HCT116 (cell line): ENCODE measurements around the gene GP9.

Experiments
- CBX3 ChIP-seq: IDR thresholded peaks from 2 replicates; pipeline ENCODE4 v1.6.1; 2012; ENCODE audit warnings: low read depth
- CTCF ChIP-seq, 3 experiments: fragments of 200-600 bp in 1 of 3; sonication (generic) in 1 of 3; IDR thresholded peaks in 2 of 3; conservative IDR thresholded peaks in 1 of 3; 2 replicates each; pipeline ENCODE4 v1.5.1; 2012 to 2017; ENCODE audit warnings: low read depth in 2 of 3, low read length in 2 of 3, antibody characterized with exemption in 1 of 3, borderline replicate concordance in 1 of 3, control low read depth in 1 of 3, mild to moderate bottlenecking in 1 of 3, mixed read lengths in 1 of 3, mixed run types in 1 of 3, moderate library complexity in 1 of 3; ENCODE audit not compliant: insufficient read depth in 1 of 3

GRCh38 chr3:129013491-129013891 lies 47.1 kb upstream of the GP9 start:
- TF ChIP-seq CTCF (IDR thresholded peaks at IDR 0.05 in 2 of 3, conservative IDR thresholded peaks at IDR 0.05 in 1 of 3; ENCODE audit: borderline replicate concordance in 1 of 3, insufficient read depth in 1 of 3, low read depth in 2 of 3, low read length in 2 of 3) (no peak), CBX3 (no peak)
